Esophagus (tissue), 2 donors: ENCODE results near the gene ASTE1. TPM values are rescaled to one million over a fixed set of nuclear protein-coding genes. Genes with fewer than 3 reads are reported as not detected.
"Not testable (repeated sequence)": the region's sequence is repeated elsewhere in the genome, so short reads cannot be mapped to it uniquely, and the experiment has no call there.

Experiments
- H3K27ac ChIP-seq, 2 donors: one replicate each; pipeline ENCODE4 v1.5.1; 2013; ENCODE audit warnings: low read depth in 2 of 2, mild to moderate bottlenecking in 2 of 2, inconsistent platforms in 1 of 2, low read length in 1 of 2, moderate library complexity in 1 of 2
- H3K27me3 ChIP-seq, 2 donors: one replicate each; pipeline ENCODE4 v1.6.1; 2013; ENCODE audit warnings: low read length in 2 of 2, control low read depth in 1 of 2, mild to moderate bottlenecking in 1 of 2; ENCODE audit not compliant: insufficient read depth in 2 of 2, control insufficient read depth in 1 of 2
- H3K36me3 ChIP-seq, 2 donors: one replicate each; pipeline ENCODE4 v1.6.1; 2013; ENCODE audit warnings: low read length in 1 of 2; ENCODE audit not compliant: control insufficient read depth in 2 of 2, insufficient read depth in 2 of 2
- H3K4me1 ChIP-seq, 2 donors: one replicate each; pipeline ENCODE4 v1.6.1; 2013; ENCODE audit warnings: low read length in 1 of 2; ENCODE audit not compliant: control insufficient read depth in 2 of 2, insufficient read depth in 2 of 2
- H3K4me3 ChIP-seq, 2 donors: one replicate each; pipeline ENCODE4 v1.5.1; 2013; ENCODE audit warnings: low read length in 2 of 2, mild to moderate bottlenecking in 2 of 2, low read depth in 1 of 2, moderate library complexity in 1 of 2
- H3K9me3 ChIP-seq, 2 donors: one replicate each; pipeline ENCODE4 v1.6.1; 2013; ENCODE audit warnings: mild to moderate bottlenecking in 2 of 2, low read depth in 1 of 2, low read length in 1 of 2, moderate library complexity in 1 of 2; ENCODE audit not compliant: control insufficient read depth in 2 of 2, insufficient read depth in 1 of 2
- WGBS, 2 donors: extraction: QIAGEN DNeasy Blood & Tissue Kit; methylation state at CpG; one replicate each; pipeline ENCODE4 v1.1.7; 2013; 5-methylcytosine and 5-hydroxymethylcytosine counted together
- polyA plus RNA-seq, 2 donors: library from polyadenylated mRNA; stranded (reverse); fragments of 200-250 nt; gene quantifications; one replicate each; pipeline ENCODE4 v1.2.3, GENCODE V29; 2013
- donor health status: healthy with polysubstance abuse.
- donor health status: Bipolar disorder and iron deficiency.

The ASTE1 gene
- polyA plus RNA-seq, 2 donors, result 1.6 to 2.9 TPM

- H3K27me3 ChIP-seq, result no peaks in the 10 kb centered on the region
Measured at GRCh38 chr3:130991126-130991525, 35.5 kb downstream of the ASTE1 start.

GRCh38 chr3:130990282-130990681 lies 36.3 kb downstream of the ASTE1 start:
- no peak overlapping the region for H3K27ac ChIP-seq
- WGBS, 2 donors, result 64 to 80% methylated on average over 5 of the region's 5 CpGs
- no peaks in the 10 kb centered on the region for H3K4me1 ChIP-seq
- peaks cover 0 to 4% of the 10 kb centered on the region in 2 donors for H3K36me3 ChIP-seq
- no peaks in the 10 kb centered on the region for H3K27me3 ChIP-seq
- H3K4me3 ChIP-seq, result no peak overlapping the region
- no peaks in the 10 kb centered on the region for H3K9me3 ChIP-seq

More at GRCh38 chr3:130991126-130991525, 35.5 kb downstream of the ASTE1 start:
- 95 to 96% methylated on average over 5 of the region's 5 CpGs for whole genome bisulfite sequencing, 2 donors
- Histone ChIP-seq H3K27ac (no peak overlapping the region), H3K9me3 (no peaks in the 10 kb centered on the region), H3K4me1 (no peaks in the 10 kb centered on the region), H3K4me3 (no peak overlapping the region), H3K36me3 (peaks cover 0 to 4% of the 10 kb centered on the region in 2 donors)

- Histone ChIP-seq H3K9me3 (no peaks in the 10 kb centered on the region), H3K4me3 (no peak overlapping the region), H3K36me3 (peaks cover 0 to 3% of the 10 kb centered on the region in 2 donors), H3K4me1 (no peaks in the 10 kb centered on the region), H3K27ac (no peak overlapping the region), H3K27me3 (no peaks in the 10 kb centered on the region)
- WGBS, 2 donors, result 90 to 92% methylated on average over 2 of the region's 2 CpGs
Measured at GRCh38 chr3:130981469-130981868, 45.2 kb downstream of the ASTE1 start.

GRCh38 chr3:130979117-130979516 lies 47.5 kb downstream of the ASTE1 start:
- no peaks in the 10 kb centered on the region for H3K27me3 ChIP-seq
- H3K4me1 ChIP-seq, result no peaks in the 10 kb centered on the region
- H3K27ac ChIP-seq, result no peak overlapping the region
- H3K4me3 ChIP-seq, result no peak overlapping the region
- WGBS, 2 donors, result 84 to 88% methylated on average over 2 of the region's 2 CpGs
- no peaks in the 10 kb centered on the region for H3K9me3 ChIP-seq
- peaks cover 0 to 4% of the 10 kb centered on the region in 2 donors for H3K36me3 ChIP-seq

- H3K4me1 ChIP-seq, result no peaks in the 10 kb centered on the region
- no peaks in the 10 kb centered on the region for H3K9me3 ChIP-seq
- 84 to 85% methylated on average over 4 of the region's 4 CpGs for WGBS, 2 donors
- no peak overlapping the region for H3K27ac ChIP-seq
- H3K27me3 ChIP-seq, result no peaks in the 10 kb centered on the region
- peaks cover 0 to 9% of the 10 kb centered on the region in 2 donors for H3K36me3 ChIP-seq
- no peak overlapping the region for H3K4me3 ChIP-seq
Measured at GRCh38 chr3:130976706-130977105, 49.9 kb downstream of the ASTE1 start.

- H3K36me3 ChIP-seq, result peaks cover 0 to 9% of the 10 kb centered on the region in 2 donors
- 57 to 74% methylated on average over 3 of the region's 3 CpGs for WGBS, 2 donors
Measured at GRCh38 chr3:130975251-130975650, 51.4 kb downstream of the ASTE1 start.

GRCh38 chr3:130974201-130974600 lies 52.4 kb downstream of the ASTE1 start:
- H3K27ac ChIP-seq, result no peak overlapping the region
- 87 to 95% methylated on average over 2 of the region's 2 CpGs for WGBS, 2 donors

More at GRCh38 chr3:130975251-130975650, 51.4 kb downstream of the ASTE1 start:
- Histone ChIP-seq H3K4me3 (no peak overlapping the region), H3K27me3 (no peaks in the 10 kb centered on the region), H3K4me1 (no peaks in the 10 kb centered on the region), H3K27ac (no peak overlapping the region), H3K9me3 (no peaks in the 10 kb centered on the region)

GRCh38 chr3:130973406-130973805 lies 53.2 kb downstream of the ASTE1 start:
- WGBS, 2 donors, result 92 to 94% methylated on average over 5 of the region's 5 CpGs
- no peaks in the 10 kb centered on the region for H3K9me3 ChIP-seq
- no peak overlapping the region for H3K4me3 ChIP-seq
- H3K27me3 ChIP-seq, result no peaks in the 10 kb centered on the region
- H3K27ac ChIP-seq, result no peak overlapping the region
- H3K4me1 ChIP-seq, result no peaks in the 10 kb centered on the region
- H3K36me3 ChIP-seq, result peaks cover 0 to 9% of the 10 kb centered on the region in 2 donors

More at GRCh38 chr3:130974201-130974600, 52.4 kb downstream of the ASTE1 start:
- no peaks in the 10 kb centered on the region for H3K4me1 ChIP-seq
- H3K27me3 ChIP-seq, result no peaks in the 10 kb centered on the region
- H3K9me3 ChIP-seq, result no peaks in the 10 kb centered on the region
- no peak overlapping the region for H3K4me3 ChIP-seq
- H3K36me3 ChIP-seq, result peaks cover 0 to 9% of the 10 kb centered on the region in 2 donors

- H3K27ac ChIP-seq, H3K4me3 ChIP-seq, H3K9me3 ChIP-seq, H3K27me3 ChIP-seq, H3K4me1 ChIP-seq, H3K36me3 ChIP-seq: not testable (repeated sequence)
- 100% methylated on average over 2 of the region's 2 CpGs for WGBS, 2 donors
Measured at GRCh38 chr3:130972592-130972991, 54.0 kb downstream of the ASTE1 start.

GRCh38 chr3:130971208-130971607 lies 55.4 kb downstream of the ASTE1 start:
- H3K9me3 ChIP-seq, result no peaks in the 10 kb centered on the region
- no peak overlapping the region for H3K27ac ChIP-seq
- no peaks in the 10 kb centered on the region for H3K27me3 ChIP-seq
- H3K4me3 ChIP-seq, result no peak overlapping the region
- peaks cover 0 to 5% of the 10 kb centered on the region in 2 donors for H3K36me3 ChIP-seq
- H3K4me1 ChIP-seq, result no peaks in the 10 kb centered on the region
